IMR-90 (cell line): ENCODE data around the gene OR52N2. TPM values are rescaled to one million over a fixed set of nuclear protein-coding genes. Genes with fewer than 3 reads are reported as not detected.

Source experiments
- ATAC-seq: fragments of 200-7000 bp; cut with Tn5 transposase; 2 replicates; pipeline ENCODE4 v1.9.1; 2020; ENCODE audit warnings: low read depth, mild to moderate bottlenecking, moderate library complexity
- BruUV-seq: library from RNA; stranded (reverse); fragments of 400-500 nt; replicated peaks from 2 replicates; lab custom pipeline; 2021; lab: Mats Ljungman, UMichigan
- CTCF ChIA-PET: fragments of 300-600 bp; formaldehyde crosslinking; extraction: SDS; loops from one replicate; lab custom pipeline; 2021; ENCODE audit warnings: antibody characterized with exemption; lab: Yijun Ruan, JAX
- POLR2A ChIA-PET: fragments of 300-600 bp; sonication (Branson Sonifier 250); formaldehyde crosslinking; loops from one replicate; lab custom pipeline; 2022; ENCODE audit warnings: antibody characterized with exemption; ENCODE audit not compliant: unreplicated experiment; lab: Charles Lee
- DNase-seq: peaks from one replicate; pipeline ENCODE4 v3.0.0; 2013
- H2AFZ ChIP-seq: replicated peaks from 2 replicates; pipeline ENCODE3; 2013; ENCODE audit warnings: low read length, mild to moderate bottlenecking; ENCODE audit not compliant: poor library complexity
- H2AK5ac ChIP-seq: 2 replicates; pipeline ENCODE4 v1.6.1; 2013; ENCODE audit warnings: low read depth, low read length, inconsistent platforms
- H2AK9ac ChIP-seq: replicated peaks from 2 replicates; pipeline ENCODE3; 2013; ENCODE audit warnings: mild to moderate bottlenecking, low read depth, low read length, moderate library complexity; ENCODE audit not compliant: poor library complexity
- H2BK120ac ChIP-seq: 2 replicates; pipeline ENCODE4 v1.6.1; 2013; ENCODE audit warnings: low read depth, low read length, inconsistent platforms
- H2BK15ac ChIP-seq: 3 replicates; pipeline ENCODE4 v1.6.1; 2013; ENCODE audit warnings: low read depth, low read length, inconsistent platforms
- H2BK20ac ChIP-seq: 2 replicates; pipeline ENCODE4 v1.6.1; 2013; ENCODE audit warnings: low read depth, mild to moderate bottlenecking, inconsistent platforms, low read length, moderate library complexity
- H2BK5ac ChIP-seq: 2 replicates; pipeline ENCODE4 v1.6.1; 2013; ENCODE audit warnings: mild to moderate bottlenecking, low read depth, low read length, inconsistent platforms; ENCODE audit not compliant: poor library complexity, severe bottlenecking
- H3K14ac ChIP-seq: replicated peaks from 2 replicates; pipeline ENCODE4 v1.6.1; 2013; ENCODE audit warnings: low read depth, low read length, inconsistent platforms
- H3K18ac ChIP-seq: 2 replicates; pipeline ENCODE4 v1.6.1; 2013; ENCODE audit warnings: low read depth, low read length, control low read depth
- H3K23ac ChIP-seq: 2 replicates; pipeline ENCODE4 v1.6.1; 2013; ENCODE audit warnings: low read depth, low read length, inconsistent platforms
- H3K27ac ChIP-seq: 2 replicates; pipeline ENCODE4 v1.5.1; 2013; ENCODE audit warnings: mild to moderate bottlenecking, control low read depth, low read length; ENCODE audit not compliant: insufficient read depth
- H3K27me3 ChIP-seq: 2 replicates; pipeline ENCODE4 v1.6.1; 2013; ENCODE audit warnings: low read length; ENCODE audit not compliant: control insufficient read depth, insufficient read depth
- H3K36me3 ChIP-seq: 2 replicates; pipeline ENCODE4 v1.6.1; 2013; ENCODE audit warnings: low read length, mixed read lengths; ENCODE audit not compliant: control insufficient read depth, insufficient read depth
- H3K4ac ChIP-seq: 2 replicates; pipeline ENCODE4 v1.6.1; 2013; ENCODE audit warnings: low read depth, low read length, inconsistent platforms
- H3K4me1 ChIP-seq: 2 replicates; pipeline ENCODE4 v1.6.1; 2013; ENCODE audit warnings: low read length, mixed read lengths; ENCODE audit not compliant: control insufficient read depth, insufficient read depth
- H3K4me2 ChIP-seq: 2 replicates; pipeline ENCODE4 v1.6.1; 2013; ENCODE audit warnings: low read depth, mild to moderate bottlenecking, control low read depth, low read length, moderate library complexity
- H3K4me3 ChIP-seq: 2 replicates; pipeline ENCODE4 v1.5.1; 2013; ENCODE audit warnings: low read depth, mild to moderate bottlenecking, control low read depth, low read length, moderate library complexity; ENCODE audit not compliant: insufficient read depth
- H3K56ac ChIP-seq: 2 replicates; pipeline ENCODE4 v1.6.1; 2013; ENCODE audit warnings: low read length, inconsistent platforms; ENCODE audit not compliant: insufficient read depth; ENCODE audit errors: extremely low read depth
- H3K79me1 ChIP-seq, 2 experiments: 2 replicates each; pipeline ENCODE4 v1.6.1; 2013; ENCODE audit warnings: low read length in 2 of 2, inconsistent platforms in 1 of 2, low read depth in 1 of 2
- H3K9ac ChIP-seq: 2 replicates; pipeline ENCODE4 v1.6.1; 2013; ENCODE audit warnings: low read depth, low read length, control low read depth
- H3K9me1 ChIP-seq: 2 replicates; pipeline ENCODE4 v1.6.1; 2013; ENCODE audit warnings: low read length, inconsistent platforms; ENCODE audit not compliant: insufficient read depth
- H3K9me3 ChIP-seq: 2 replicates; pipeline ENCODE4 v1.6.1; 2013; ENCODE audit warnings: low read length; ENCODE audit not compliant: control insufficient read depth, insufficient read depth
- H4K20me1 ChIP-seq: 2 replicates; pipeline ENCODE4 v1.6.1; 2013; ENCODE audit warnings: low read length, inconsistent platforms; ENCODE audit not compliant: insufficient read depth
- H4K5ac ChIP-seq: 2 replicates; pipeline ENCODE4 v1.6.1; 2013; ENCODE audit warnings: mild to moderate bottlenecking, low read depth, low read length, control low read depth
- H4K8ac ChIP-seq, 2 experiments: 2 replicates each; pipeline ENCODE4 v1.6.1; 2013; ENCODE audit warnings: low read depth in 2 of 2, low read length in 2 of 2, control low read depth in 1 of 2, inconsistent platforms in 1 of 2
- H4K91ac ChIP-seq: 2 replicates; pipeline ENCODE4 v1.6.1; 2013; ENCODE audit warnings: low read depth, low read length, inconsistent platforms; ENCODE audit not compliant: insufficient read depth
- BHLHE40 ChIP-seq: fragments of 150-350 bp; IDR thresholded peaks from 2 replicates; pipeline ENCODE4 v1.6.1; 2016; ENCODE audit warnings: mild to moderate bottlenecking, low read depth, low read length
- CEBPB ChIP-seq: IDR thresholded peaks from 2 replicates; pipeline ENCODE4 v1.6.1; 2012; ENCODE audit warnings: low read depth, low read length, improper control_type of control experiment
- CHD1 ChIP-seq: IDR thresholded peaks from 2 replicates; pipeline ENCODE4 v1.6.1; 2012; ENCODE audit warnings: low read depth, low read length, improper control_type of control experiment
- CTCF ChIP-seq: conservative IDR thresholded peaks from 2 replicates; pipeline ENCODE4 v1.5.1; 2012; ENCODE audit warnings: mild to moderate bottlenecking, low read depth, low read length, improper control_type of control experiment
- ELK1 ChIP-seq: fragments of 150-350 bp; IDR thresholded peaks from 2 replicates; pipeline ENCODE4 v1.6.1; 2016; ENCODE audit warnings: low read depth, mild to moderate bottlenecking, low read length, moderate library complexity, borderline replicate concordance
- FOS ChIP-seq: fragments of 150-350 bp; IDR thresholded peaks from 2 replicates; pipeline ENCODE4 v1.6.1; 2016; ENCODE audit warnings: low read depth, low read length
- MAFK ChIP-seq: IDR thresholded peaks from 2 replicates; pipeline ENCODE4 v1.6.1; 2012; ENCODE audit warnings: low read depth, low read length, improper control_type of control experiment
- MAZ ChIP-seq: IDR thresholded peaks from 2 replicates; pipeline ENCODE4 v1.6.1; 2012; ENCODE audit warnings: low read depth, mild to moderate bottlenecking, low read length, improper control_type of control experiment, moderate library complexity, borderline replicate concordance
- MXI1 ChIP-seq: IDR thresholded peaks from 2 replicates; pipeline ENCODE4 v1.6.1; 2012; ENCODE audit warnings: low read depth, mild to moderate bottlenecking, low read length, moderate library complexity, borderline replicate concordance
- NFE2L2 ChIP-seq: fragments of 150-350 bp; IDR thresholded peaks from 2 replicates; pipeline ENCODE4 v1.6.1; 2016; ENCODE audit warnings: low read depth, mild to moderate bottlenecking, low read length
- POLR2A ChIP-seq: IDR thresholded peaks from 2 replicates; pipeline ENCODE4 v1.6.1; 2012; ENCODE audit warnings: mild to moderate bottlenecking, low read depth, low read length
- RAD21 ChIP-seq: IDR thresholded peaks from 2 replicates; pipeline ENCODE4 v1.6.1; 2012; ENCODE audit warnings: low read length, improper control_type of control experiment
- RCOR1 ChIP-seq: IDR thresholded peaks from 2 replicates; pipeline ENCODE4 v1.6.1; 2012; ENCODE audit warnings: mild to moderate bottlenecking, low read length, improper control_type of control experiment; ENCODE audit not compliant: insufficient replicate concordance
- RFX5 ChIP-seq: IDR thresholded peaks from 2 replicates; pipeline ENCODE4 v1.8.0; 2012; ENCODE audit warnings: low read depth, mild to moderate bottlenecking, low read length, moderate library complexity
- SMC3 ChIP-seq: fragments of 150-350 bp; IDR thresholded peaks from 2 replicates; pipeline ENCODE4 v1.6.1; 2016; ENCODE audit warnings: low read depth, mild to moderate bottlenecking, antibody characterized with exemption, low read length, moderate library complexity
- USF2 ChIP-seq: fragments of 150-350 bp; IDR thresholded peaks from 2 replicates; pipeline ENCODE4 v1.6.1; 2017; ENCODE audit warnings: mild to moderate bottlenecking, antibody characterized with exemption, low read length, low read depth
- WGBS, 2 experiments: methylation state at CpG; one replicate each; pipeline versions ENCODE4 v1.1.5 to v1.1.7; 2013; ENCODE audit warnings: missing lambda C conversion rate in 2 of 2; ENCODE audit not compliant: insufficient read length in 1 of 2; ENCODE audit errors: extremely low coverage in 2 of 2; 5-methylcytosine and 5-hydroxymethylcytosine counted together
- dilution Hi-C: fragments of 300-500 bp; cut with HindIII; formaldehyde crosslinking; loops from one replicate; pipeline ENCODE4 v1.14.3; 2018; ENCODE audit warnings: low sequenced_read_pairs; ENCODE audit not compliant: unreplicated experiment
- in situ Hi-C: fragments of 300-500 bp; cut with MboI; formaldehyde crosslinking; loops from 3 replicates; pipeline ENCODE4 v1.14.3; 2019; ENCODE audit warnings: low sequenced_read_pairs, inconsistent platforms, mixed read lengths
- intact Hi-C: fragments of 100-400 bp; cut with micrococcal nuclease; formaldehyde crosslinking; loops from 2 replicates; pipeline ENCODE4 v1.10.0; 2022
- polyA plus RNA-seq, 3 experiments: library from polyadenylated mRNA; depleted of rRNA; stranded (reverse); fragments of >200 nt; gene quantifications; 2 replicates each; pipeline ENCODE4 v1.2.3, GENCODE V29; 2012; ENCODE audit warnings: low replicate concordance in 1 of 3
- total RNA-seq: library from RNA; depleted of rRNA; stranded (reverse); fragments of >200 nt; gene quantifications from 2 replicates; pipeline ENCODE4 v1.2.3, GENCODE V29; 2012

Gene OR52N2
- total and polyA plus RNA-seq, 2 of the 4 experiments (the other 2 are of a cell fraction): not detected

GRCh38 chr11:5841797-5842196 is 33.1 kb downstream of the OR52N2 start, which contains the start of gene OR52E6:
Gene OR52E6, minus strand, starts transcription at chr11:5841897. Its CDS starts 0 bp downstream, at chr11:5841897.
- Histone ChIP-seq H2BK20ac (no peak within 1 kb of the TSS), H3K14ac (no peak within 1 kb of the TSS), H3K36me3 (no peaks in the 10 kb centered on the region), H2BK5ac (no peak within 1 kb of the TSS), H3K18ac (no peak within 1 kb of the TSS), H3K79me1 (no peaks in the 10 kb centered on the region), H4K91ac (no peak within 1 kb of the TSS), H3K4ac (no peak within 1 kb of the TSS), H4K20me1 (no peaks in the 10 kb centered on the region), H3K9ac (no peak within 1 kb of the TSS), H3K4me3 (no peak within 1 kb of the TSS), H4K8ac (no peak within 1 kb of the TSS), H3K27ac (no peak within 1 kb of the TSS), H2BK15ac (no peak within 1 kb of the TSS), H2BK120ac (no peak within 1 kb of the TSS), H3K4me2 (no peak within 1 kb of the TSS), H2AK5ac (no peak within 1 kb of the TSS), H2AFZ (no peak within 1 kb of the TSS), H3K23ac (no peak within 1 kb of the TSS), H4K5ac (no peak within 1 kb of the TSS), H3K27me3 (no peaks in the 10 kb centered on the region), H2AK9ac (no peak within 1 kb of the TSS), H3K4me1 (no peaks in the 10 kb centered on the region), H3K9me3 (0 out of 2 replicates have a peak, but pooled peaks cover 2% of the 10 kb centered on the region), H3K56ac (no peak within 1 kb of the TSS), H3K9me1 (no peaks in the 10 kb centered on the region)
- BruUV-seq: no TSS peak
- intact Hi-C loops: no loop called here
- ATAC-seq (no peak), DNase-seq (no peak)
- TF ChIP-seq SMC3 (no peak), CEBPB (no peak), CTCF (no peak), MXI1 (no peak), BHLHE40 (no peak), RFX5 (no peak), MAFK (no peak), RAD21 (no peak), FOS (no peak), MAZ (no peak), USF2 (no peak), ELK1 (no peak), POLR2A (no peak), NFE2L2 (no peak), CHD1 (no peak), RCOR1 (no peak)
- ChIA-PET POLR2A (no interaction called here), CTCF (no interaction called here)
- dilution Hi-C loops: no loop called here
- in situ Hi-C loops: no loop called here
- WGBS, 2 experiments: no CpG with 5 or more reads among the region's 1 CpG
